ENCODE results near the gene FRMD3.
A peak's percentile ranks its signal among the peaks of the same experiment; 100 is the strongest.

DNA sequence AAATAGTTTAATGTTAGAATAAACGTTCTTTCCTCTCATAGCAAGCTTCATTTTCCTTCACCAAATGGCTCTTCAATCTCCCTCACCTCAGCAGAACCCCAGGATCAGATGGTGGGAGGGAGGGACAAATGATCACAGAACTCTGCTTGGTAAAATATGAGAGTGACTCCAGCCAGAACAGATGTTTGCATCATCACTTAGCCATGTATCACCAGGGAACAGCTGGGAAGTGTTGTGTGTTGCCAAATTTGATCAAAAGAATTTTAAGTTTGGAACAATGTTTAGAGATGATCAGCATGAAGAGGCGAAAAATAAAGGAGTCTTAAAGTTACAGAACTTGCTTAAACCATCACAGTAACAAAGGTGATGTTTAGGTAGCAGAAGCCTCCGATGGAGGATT is 115.7 kb downstream of the FRMD3 start:
- TF ChIP-seq, protein P1, sequence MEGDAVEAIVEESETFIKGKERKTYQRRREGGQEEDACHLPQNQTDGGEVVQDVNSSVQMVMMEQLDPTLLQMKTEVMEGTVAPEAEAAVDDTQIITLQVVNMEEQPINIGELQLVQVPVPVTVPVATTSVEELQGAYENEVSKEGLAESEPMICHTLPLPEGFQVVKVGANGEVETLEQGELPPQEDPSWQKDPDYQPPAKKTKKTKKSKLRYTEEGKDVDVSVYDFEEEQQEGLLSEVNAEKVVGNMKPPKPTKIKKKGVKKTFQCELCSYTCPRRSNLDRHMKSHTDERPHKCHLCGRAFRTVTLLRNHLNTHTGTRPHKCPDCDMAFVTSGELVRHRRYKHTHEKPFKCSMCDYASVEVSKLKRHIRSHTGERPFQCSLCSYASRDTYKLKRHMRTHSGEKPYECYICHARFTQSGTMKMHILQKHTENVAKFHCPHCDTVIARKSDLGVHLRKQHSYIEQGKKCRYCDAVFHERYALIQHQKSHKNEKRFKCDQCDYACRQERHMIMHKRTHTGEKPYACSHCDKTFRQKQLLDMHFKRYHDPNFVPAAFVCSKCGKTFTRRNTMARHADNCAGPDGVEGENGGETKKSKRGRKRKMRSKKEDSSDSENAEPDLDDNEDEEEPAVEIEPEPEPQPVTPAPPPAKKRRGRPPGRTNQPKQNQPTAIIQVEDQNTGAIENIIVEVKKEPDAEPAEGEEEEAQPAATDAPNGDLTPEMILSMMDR (IDR thresholded peaks at IDR 0.05) = no peak
- TF ChIP-seq POLR2A (IDR thresholded peaks at IDR 0.05; ENCODE audit: low read depth) (no peak), POLR2AphosphoS5 (IDR thresholded peaks at IDR 0.05) (peak in 1 of 2 donors; percentile 19)
